Uterus (tissue), 2 donors: ENCODE data around the gene ATF5.

Experiments
- POLR2A ChIP-seq, 2 donors: fragments of 450-650 bp; IDR thresholded peaks; one replicate each; pipeline ENCODE4 v1.6.1; 2016; ENCODE audit warnings: antibody characterized with exemption in 2 of 2, mild to moderate bottlenecking in 1 of 2, moderate library complexity in 1 of 2
- TF ChIP-seq, protein P1 (sequence below), 4 experiments: fragments of 200-600 bp in 2 of 4; fragments of 450-650 bp in 2 of 4; sonication (generic) in 2 of 4; IDR thresholded peaks; one replicate each; pipeline ENCODE4 v1.5.1; 2016 to 2019; ENCODE audit warnings: antibody characterized with exemption in 4 of 4, mild to moderate bottlenecking in 2 of 4, moderate library complexity in 1 of 4

DNA sequence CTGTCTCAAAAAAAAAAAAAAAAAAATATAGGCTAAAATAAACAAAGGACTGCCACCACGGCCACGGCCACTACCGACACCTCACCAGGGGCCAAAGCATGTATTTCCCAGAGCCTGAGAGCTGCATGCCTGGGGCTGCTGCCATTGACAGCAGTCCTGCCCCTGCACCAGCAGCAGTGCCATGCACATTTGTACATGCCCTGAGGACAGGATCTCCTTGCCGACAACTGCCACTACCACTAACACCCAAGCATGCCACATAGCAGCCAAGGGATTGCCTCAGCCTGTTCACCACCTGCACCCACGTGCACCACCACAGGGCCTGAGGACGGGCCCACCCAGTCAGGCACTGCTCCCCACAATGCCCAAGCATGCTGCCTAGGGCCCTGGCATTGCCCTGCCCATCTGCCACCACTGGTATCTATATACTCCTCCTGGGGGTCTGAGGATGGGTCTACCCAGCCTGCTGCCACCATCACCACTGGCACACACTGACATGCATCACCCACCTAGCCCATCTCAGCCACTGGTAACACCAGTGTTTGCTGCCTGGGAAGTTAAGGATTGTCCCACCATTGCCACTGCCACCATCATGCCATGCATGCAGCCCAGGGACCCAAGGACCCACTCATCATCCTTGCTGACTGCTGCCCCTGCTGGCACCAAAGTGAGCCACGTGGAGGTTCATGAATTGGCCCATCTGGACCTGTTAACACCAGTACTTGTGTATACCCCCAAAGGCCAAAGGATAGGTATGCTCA lies 10.9 kb downstream of the ATF5 start:
- TF ChIP-seq, protein P1, sequence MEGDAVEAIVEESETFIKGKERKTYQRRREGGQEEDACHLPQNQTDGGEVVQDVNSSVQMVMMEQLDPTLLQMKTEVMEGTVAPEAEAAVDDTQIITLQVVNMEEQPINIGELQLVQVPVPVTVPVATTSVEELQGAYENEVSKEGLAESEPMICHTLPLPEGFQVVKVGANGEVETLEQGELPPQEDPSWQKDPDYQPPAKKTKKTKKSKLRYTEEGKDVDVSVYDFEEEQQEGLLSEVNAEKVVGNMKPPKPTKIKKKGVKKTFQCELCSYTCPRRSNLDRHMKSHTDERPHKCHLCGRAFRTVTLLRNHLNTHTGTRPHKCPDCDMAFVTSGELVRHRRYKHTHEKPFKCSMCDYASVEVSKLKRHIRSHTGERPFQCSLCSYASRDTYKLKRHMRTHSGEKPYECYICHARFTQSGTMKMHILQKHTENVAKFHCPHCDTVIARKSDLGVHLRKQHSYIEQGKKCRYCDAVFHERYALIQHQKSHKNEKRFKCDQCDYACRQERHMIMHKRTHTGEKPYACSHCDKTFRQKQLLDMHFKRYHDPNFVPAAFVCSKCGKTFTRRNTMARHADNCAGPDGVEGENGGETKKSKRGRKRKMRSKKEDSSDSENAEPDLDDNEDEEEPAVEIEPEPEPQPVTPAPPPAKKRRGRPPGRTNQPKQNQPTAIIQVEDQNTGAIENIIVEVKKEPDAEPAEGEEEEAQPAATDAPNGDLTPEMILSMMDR (IDR thresholded peaks at IDR 0.05): no peak
- TF ChIP-seq POLR2A (IDR thresholded peaks at IDR 0.05): no peak
